Right lobe of liver (tissue), 4 donors: Measurements from ENCODE around the gene GTF2A1L.

Experiments
- POLR2A ChIP-seq: fragments of 450-650 bp; IDR thresholded peaks from one replicate; pipeline ENCODE4 v1.6.1; 2017; ENCODE audit warnings: antibody characterized with exemption, mild to moderate bottlenecking
- TF ChIP-seq, protein P1 (sequence below), 4 donors: fragments of 200-600 bp in 3 of 4; fragments of 450-650 bp in 1 of 4; IDR thresholded peaks; one replicate each; pipeline versions ENCODE4 v1.5.1 to v1.8.0; 2016 to 2022; ENCODE audit warnings: antibody characterized with exemption in 4 of 4, mild to moderate bottlenecking in 2 of 4
- donor health status: DM: no; HTN: no; CAD: no.
- donor health status: DM: no; HTN: no; CAD: no.
- donor health status: DM: no; HTN: yes; CAD: no.

DNA sequence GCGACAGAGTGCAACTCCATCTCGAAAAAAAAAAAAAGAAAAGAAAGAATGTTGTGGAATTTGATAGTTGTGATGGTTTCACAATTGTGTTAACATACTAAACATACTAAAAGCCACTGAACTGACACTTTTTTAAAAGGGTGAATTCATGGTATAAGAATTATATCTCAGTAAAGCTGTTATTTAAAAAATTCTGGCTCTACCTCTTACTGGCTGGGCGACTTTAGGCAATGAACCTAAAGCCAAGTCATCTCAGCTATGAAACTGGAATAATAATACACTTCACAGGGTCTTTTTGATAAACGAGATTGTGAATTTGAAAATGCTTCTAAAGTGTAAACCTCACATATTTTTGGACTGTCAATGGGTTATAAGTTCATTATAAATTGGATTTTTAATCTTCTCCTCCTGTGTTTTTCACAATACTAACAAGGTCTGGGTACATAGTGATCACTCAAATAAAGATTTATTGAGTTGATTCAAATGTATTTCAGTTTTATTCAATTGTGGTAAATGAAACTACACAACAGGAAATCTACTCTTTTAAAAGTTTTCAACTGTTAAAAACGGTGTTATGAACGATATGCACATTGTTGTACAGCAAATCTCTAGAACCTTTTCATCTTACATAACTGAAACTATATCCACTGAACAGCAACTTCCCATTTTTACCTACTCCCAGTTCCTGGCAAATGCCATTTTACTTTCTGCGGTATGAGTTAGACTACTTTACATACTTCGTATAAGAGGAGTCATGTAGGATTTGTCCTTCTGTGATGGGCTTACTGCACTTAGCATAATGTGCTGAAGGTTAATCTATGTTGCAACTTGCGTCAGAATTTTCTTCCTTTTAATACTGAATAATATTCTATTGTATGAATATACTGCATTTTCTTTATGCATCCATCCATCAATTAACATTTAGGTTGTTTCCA is 43.0 kb upstream of the GTF2A1L start:
- no peak for TF ChIP-seq POLR2A
- TF ChIP-seq, protein P1, sequence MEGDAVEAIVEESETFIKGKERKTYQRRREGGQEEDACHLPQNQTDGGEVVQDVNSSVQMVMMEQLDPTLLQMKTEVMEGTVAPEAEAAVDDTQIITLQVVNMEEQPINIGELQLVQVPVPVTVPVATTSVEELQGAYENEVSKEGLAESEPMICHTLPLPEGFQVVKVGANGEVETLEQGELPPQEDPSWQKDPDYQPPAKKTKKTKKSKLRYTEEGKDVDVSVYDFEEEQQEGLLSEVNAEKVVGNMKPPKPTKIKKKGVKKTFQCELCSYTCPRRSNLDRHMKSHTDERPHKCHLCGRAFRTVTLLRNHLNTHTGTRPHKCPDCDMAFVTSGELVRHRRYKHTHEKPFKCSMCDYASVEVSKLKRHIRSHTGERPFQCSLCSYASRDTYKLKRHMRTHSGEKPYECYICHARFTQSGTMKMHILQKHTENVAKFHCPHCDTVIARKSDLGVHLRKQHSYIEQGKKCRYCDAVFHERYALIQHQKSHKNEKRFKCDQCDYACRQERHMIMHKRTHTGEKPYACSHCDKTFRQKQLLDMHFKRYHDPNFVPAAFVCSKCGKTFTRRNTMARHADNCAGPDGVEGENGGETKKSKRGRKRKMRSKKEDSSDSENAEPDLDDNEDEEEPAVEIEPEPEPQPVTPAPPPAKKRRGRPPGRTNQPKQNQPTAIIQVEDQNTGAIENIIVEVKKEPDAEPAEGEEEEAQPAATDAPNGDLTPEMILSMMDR (IDR thresholded peaks at IDR 0.05) = no peak
